Measurements from ENCODE around the gene PI4KA. TPM values are rescaled to one million over a fixed set of nuclear protein-coding genes. Genes with fewer than 3 reads are reported as not detected.
"Not testable (repeated sequence)": the region's sequence is repeated elsewhere in the genome, so short reads cannot be mapped to it uniquely, and the experiment has no call there.

The PI4KA gene
- total RNA-seq, 1 donor from 2014 or later, result 24.1 TPM

GRCh38 chr22:20674998-20675397 lies 183.6 kb downstream of the PI4KA start:
- no peak overlapping the region for H3K4me3 ChIP-seq (ENCODE audit: low read depth, low read length)
- TF ChIP-seq, protein P1, sequence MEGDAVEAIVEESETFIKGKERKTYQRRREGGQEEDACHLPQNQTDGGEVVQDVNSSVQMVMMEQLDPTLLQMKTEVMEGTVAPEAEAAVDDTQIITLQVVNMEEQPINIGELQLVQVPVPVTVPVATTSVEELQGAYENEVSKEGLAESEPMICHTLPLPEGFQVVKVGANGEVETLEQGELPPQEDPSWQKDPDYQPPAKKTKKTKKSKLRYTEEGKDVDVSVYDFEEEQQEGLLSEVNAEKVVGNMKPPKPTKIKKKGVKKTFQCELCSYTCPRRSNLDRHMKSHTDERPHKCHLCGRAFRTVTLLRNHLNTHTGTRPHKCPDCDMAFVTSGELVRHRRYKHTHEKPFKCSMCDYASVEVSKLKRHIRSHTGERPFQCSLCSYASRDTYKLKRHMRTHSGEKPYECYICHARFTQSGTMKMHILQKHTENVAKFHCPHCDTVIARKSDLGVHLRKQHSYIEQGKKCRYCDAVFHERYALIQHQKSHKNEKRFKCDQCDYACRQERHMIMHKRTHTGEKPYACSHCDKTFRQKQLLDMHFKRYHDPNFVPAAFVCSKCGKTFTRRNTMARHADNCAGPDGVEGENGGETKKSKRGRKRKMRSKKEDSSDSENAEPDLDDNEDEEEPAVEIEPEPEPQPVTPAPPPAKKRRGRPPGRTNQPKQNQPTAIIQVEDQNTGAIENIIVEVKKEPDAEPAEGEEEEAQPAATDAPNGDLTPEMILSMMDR (conservative IDR thresholded peaks at IDR 0.05; ENCODE audit: low read depth, low read length), result no peak
- DNase-seq (ENCODE audit: low read depth), result no peak

GRCh38 chr22:20673295-20674195 lies 185.1 kb downstream of the PI4KA start:
- TF ChIP-seq, protein P1 (conservative IDR thresholded peaks at IDR 0.05; ENCODE audit: low read depth, low read length), result no peak
- no peak for DNase-seq (ENCODE audit: low read depth)
- H3K4me3 ChIP-seq (ENCODE audit: low read depth, low read length), result no peak overlapping the region

GRCh38 chr22:20672732-20673131 lies 185.9 kb downstream of the PI4KA start:
- no peak overlapping the region for H3K4me3 ChIP-seq (ENCODE audit: low read depth, low read length)
- no peak for DNase-seq (ENCODE audit: low read depth)
- TF ChIP-seq, protein P1 (conservative IDR thresholded peaks at IDR 0.05; ENCODE audit: low read depth, low read length), result no peak

DNA sequence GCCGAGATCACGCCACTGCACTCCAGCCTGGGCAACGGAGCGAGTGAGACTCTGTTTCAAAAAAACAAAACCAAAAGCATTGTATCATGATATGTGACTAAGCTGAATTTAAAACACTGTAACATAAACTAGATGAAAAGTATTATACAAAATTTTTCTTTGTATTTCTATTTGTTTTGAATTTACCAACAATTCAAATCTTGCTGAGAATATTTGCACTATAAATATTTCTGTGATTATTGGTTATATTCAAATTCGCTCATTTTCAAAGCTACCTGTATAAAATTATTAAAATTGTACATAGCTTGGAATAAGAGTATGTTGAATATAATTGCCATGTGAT lies 186.6 kb downstream of the PI4KA start:
- no peak for DNase-seq (ENCODE audit: low read depth)
- H3K4me3 ChIP-seq (ENCODE audit: low read depth, low read length), result no peak overlapping the region
- TF ChIP-seq, protein P1 (conservative IDR thresholded peaks at IDR 0.05; ENCODE audit: low read depth, low read length), result no peak

DNA sequence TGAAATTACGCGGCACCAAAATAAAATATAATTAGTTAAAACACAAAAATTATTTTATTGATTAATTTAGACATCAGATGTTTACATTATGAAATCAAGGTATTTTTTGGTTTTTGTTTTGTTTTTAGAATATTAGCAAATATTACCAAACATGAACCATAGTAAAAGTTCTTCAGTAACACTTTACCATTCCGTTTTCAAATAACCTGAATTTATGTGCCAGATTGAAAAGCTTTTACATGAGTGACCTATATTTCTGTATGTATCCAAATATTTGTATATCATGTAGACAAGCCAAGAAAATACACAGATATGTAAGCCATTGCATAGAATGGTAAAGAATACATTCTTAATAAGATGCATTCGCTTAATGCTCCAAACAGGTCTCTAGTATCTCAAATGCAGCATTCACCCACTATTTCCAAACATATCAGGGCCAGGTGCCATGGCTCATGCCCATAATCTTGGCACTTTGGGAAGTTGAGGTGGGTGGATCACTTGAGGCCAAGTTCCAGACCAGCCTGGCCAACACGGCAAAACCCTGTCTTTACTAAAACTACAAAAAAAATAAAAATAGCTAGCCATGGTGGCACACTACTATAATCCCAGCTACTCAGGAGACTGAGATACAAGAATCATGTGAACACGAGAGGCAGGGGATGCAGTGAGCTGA lies 187.1 kb downstream of the PI4KA start:
- TF ChIP-seq, protein P1 (conservative IDR thresholded peaks at IDR 0.05; ENCODE audit: low read depth, low read length), result no peak
- H3K4me3 ChIP-seq (ENCODE audit: low read depth, low read length), result no peak overlapping the region
- DNase-seq (ENCODE audit: low read depth), result no peak

DNA sequence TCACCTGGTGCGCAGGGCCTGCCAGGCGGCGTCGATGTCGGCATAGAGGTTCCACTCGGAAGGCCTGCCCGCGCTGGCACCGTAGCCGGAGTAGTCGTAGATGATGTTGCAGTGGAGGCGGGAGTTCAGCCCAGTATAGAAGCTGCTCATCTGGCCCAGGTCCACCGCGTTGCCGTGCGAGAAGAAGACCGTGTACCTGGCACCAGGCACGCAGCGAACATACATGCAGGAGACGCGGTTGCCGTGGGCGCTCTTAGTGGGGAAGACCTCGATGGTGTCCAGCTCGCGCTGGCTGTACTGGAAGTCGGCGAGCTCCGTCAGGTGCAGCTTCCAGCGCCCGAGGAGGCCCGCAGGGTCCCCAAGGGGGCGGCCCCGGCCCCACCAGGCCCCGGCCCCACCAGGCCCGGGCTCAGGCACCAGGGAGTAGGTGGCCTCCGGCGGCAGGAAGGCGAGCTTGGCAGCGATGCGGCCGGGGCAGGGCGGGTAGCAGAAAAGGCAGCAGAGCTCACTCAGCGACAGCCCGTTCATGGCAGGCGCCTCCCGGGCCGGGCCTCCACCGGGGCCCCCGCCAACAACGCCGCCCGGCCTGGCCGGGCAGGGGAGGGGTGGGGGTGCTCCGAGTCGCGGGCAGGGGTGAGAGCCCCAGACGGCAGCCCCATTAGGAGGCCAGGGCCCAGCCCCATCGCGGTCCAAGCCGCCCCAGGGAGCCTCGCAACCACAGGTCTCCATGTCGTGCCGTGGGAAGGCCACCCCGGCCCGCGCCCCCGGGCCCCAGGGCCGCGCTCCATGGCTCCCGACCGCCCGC lies 188.0 kb downstream of the PI4KA start:
- H3K4me3 ChIP-seq (ENCODE audit: low read depth, low read length); DNase-seq (ENCODE audit: low read depth): not testable (repeated sequence)

GRCh38 chr22:20669884-20670283 lies 188.7 kb downstream of the PI4KA start:
- not testable (repeated sequence) for H3K4me3 ChIP-seq (ENCODE audit: low read depth, low read length); DNase-seq (ENCODE audit: low read depth)

- H3K4me3 ChIP-seq (ENCODE audit: low read depth, low read length); DNase-seq (ENCODE audit: low read depth): not testable (repeated sequence)
Observed at GRCh38 chr22:20669471-20669870, 189.1 kb downstream of the PI4KA start.

DNA sequence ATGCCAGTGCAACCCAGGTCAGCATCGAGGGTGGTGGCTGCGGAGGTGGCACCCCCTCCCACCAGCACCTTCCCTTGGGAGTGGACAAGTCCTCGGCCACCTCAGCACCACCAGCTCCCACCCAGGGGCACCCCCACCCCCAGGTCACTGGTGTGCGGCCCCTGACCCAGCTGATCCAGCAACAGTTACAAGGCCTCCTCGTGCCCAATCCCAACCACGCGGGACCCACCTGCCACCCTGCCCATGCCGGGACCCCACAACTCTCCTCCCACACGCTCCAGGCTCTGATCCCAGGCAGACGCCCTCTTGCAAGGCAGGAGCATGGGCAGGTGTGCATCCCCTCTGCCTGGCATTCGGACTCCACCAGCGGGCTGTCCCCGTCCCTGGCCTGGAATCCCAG lies 189.8 kb downstream of the PI4KA start:
- not testable (repeated sequence) for DNase-seq (ENCODE audit: low read depth); H3K4me3 ChIP-seq (ENCODE audit: low read depth, low read length)

DNA sequence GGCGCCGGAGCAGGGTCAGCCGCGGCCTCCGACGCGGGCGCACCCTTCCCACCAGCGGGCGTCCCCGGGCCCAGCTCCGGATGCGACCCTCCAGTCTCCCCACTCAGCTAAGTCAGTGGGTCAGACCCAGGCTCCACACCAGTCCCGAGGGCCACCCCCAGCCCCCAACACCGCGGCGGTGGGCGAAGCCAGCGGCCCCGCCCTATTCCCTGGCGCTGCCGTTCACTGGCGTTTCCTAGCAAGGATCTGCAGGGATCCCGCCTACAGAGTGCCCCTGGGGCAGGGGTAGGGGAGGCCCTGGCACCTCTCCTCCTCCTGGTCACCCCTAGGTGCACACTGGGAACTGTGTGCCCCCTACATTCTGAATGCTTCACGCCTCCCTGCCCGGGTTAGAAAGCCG lies 190.4 kb downstream of the PI4KA start:
- not testable (repeated sequence) for H3K4me3 ChIP-seq (ENCODE audit: low read depth, low read length); DNase-seq (ENCODE audit: low read depth)

GRCh38 chr22:20667548-20667947 lies 191.1 kb downstream of the PI4KA start:
- H3K4me3 ChIP-seq (ENCODE audit: low read depth, low read length); DNase-seq (ENCODE audit: low read depth): not testable (repeated sequence)
